DMS 273 (cell line): ENCODE results near the gene AP5Z1.

Experiments used
- DNase-seq: peaks from one replicate; lab custom pipeline; 2025; ENCODE audit not compliant: unreplicated experiment; lab: John Stamatoyannopoulos, UW

AP5Z1 gene

DNA sequence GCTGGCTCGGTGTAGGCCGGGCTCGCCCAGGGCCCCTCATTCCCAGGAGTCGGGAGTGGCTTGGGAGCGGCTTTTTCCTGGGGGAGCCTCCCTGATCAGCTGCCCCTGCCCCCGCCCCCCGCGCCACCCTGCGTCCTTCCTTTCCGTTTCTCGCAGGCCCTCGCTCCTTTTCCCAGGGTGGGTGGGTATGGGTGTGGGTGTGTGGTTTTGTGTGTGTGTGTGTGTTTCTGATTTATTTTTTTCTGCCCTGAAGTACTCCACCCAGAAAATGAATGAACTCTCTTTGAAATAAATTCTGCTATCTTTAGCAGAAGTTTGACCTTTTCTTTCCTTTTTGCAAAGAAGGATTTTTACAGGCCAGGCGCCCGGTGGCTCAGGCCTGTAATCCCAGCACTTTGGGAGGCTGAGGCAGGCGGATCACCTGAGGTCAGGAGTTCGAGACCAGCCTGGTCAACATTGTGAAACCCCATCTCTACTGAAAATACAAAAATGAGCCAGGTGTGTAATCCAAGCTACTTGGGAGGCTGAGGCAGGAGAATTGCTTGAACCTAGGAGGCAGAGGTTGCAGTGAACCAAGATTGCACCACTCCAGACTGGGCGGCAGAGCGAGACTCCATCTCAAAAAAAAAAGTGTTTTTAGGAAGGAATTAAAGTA is 30.0 kb upstream of the AP5Z1 start:
- DNase-seq: no peak

DNA sequence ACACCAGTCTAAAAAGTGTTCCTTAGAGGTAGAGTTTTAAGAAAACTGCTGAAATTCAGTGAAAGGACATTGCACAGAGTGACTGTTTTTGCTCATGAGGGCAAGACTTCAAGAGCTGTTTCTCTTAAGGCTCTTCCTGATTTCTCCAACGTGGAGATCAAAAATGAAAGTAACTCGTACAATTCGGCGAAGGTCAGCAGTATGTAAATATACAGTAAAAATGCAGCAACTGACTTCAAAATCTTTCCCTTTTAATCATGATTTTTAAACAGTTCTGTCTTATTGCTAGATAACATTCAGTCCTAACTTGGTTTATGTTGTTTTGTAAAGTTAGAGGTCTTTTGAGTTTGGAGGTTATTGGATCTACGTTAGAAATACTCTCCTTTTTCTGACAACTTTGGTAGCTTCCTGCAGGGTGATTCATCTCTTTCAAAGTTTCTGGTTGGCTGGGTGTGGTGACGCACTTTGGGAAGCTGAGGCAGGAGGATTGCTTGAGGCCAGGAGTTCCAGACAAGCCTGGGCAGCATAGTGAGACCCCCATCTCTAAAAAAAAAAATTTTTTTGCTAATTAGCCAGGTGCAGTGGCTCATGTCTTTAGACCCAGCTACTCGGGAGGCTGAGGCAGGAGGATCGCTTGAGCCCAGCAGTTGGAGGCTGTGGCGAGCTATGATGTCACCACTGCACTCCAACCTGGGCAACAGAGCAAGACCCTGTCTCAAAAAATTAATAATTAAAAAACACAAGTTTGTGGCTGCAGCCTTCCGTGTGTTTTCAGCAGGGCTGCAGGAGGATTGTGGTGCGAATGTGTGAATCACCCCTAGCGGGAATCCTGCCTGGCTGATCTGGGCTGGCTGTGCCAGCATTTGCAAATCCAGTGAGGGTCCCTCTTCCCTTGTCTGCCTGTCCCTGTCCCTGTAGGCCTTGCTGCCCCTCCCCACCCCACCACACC is 29.2 kb upstream of the AP5Z1 start:
- DNase-seq: no peak

DNA sequence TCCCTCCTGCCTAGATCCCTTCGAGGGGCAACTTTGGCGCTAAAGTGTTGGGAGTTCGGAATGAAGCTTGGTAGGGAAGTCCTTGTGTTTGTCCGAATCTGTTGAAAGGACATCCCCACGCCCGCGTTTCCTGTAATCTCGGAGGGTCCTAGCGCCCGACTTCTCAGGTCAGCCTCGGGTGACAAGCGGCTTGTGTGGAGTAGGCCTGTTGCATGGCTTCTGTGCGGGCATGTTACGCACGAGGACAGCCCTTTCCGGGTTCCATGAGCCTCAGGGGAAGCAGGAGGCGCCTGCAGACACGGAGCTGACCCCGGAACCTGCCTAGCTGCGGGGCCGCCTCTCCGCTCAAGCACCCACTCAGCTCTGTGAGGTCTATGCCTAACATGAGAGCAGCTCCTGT is 28.4 kb upstream of the AP5Z1 start:
- no peak for DNase-seq

DNA sequence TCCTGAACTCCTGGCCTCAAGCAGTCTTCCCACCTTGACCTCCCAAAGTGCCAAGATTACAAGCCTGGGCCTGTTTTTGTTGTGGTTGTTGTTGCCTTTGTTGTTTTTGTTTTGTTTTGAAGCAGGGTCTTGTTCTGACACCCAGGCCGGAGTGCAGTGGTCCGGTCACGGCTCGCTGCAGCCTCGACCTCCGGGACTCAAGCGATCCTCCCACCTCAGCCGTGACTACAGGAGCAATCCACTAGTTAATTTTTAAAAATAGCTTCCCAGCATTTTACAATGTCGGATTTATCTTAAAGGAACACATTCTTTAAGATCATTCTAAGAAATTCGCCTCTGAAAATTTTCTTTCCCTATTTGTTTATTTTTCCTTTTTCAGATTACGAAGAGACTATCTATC is 27.7 kb upstream of the AP5Z1 start:
- no peak for DNase-seq

DNA sequence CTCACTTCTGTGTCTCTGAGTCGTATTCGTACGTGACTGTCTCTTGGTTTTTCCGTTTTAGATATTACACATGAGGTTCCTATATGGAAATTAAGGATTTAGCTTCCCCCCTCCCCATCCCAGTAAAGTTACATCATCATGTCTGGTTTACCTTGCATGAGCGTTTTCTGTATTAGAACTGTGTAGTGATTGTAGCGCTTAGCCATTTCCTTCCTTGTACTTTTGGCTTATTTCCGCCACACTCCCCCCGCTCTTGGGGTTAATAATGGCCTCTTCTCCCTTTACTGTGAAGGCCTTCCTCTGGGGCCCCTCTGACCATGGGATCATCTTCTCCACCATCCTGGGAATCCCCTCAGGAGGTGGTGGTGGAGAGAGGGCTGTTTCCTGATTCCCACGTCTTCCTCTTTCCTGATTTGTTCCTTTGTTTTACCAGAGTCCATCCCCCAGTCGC is 27.2 kb upstream of the AP5Z1 start:
- DNase-seq: no peak

DNA sequence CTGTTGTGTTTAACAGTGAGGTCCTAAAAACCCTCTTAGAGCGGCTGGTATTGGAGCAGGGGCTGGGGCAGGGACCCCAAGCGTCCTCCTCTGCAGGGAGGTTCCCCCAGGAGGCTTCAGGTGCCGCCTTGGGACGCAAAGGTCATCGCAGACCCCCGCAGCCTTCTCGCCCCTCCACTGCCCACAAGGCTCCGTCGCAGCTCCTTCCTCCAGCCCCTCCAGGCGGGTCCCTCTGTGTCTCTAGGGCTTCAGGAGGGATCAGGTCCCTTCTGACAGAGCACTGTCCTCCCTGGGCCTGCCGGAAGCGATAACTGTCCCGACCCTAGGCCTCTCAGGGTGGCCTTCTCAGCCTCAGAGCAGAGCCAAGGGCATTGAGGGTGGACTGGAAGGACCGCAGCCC is 26.1 kb upstream of the AP5Z1 start:
- no peak for DNase-seq

DNA sequence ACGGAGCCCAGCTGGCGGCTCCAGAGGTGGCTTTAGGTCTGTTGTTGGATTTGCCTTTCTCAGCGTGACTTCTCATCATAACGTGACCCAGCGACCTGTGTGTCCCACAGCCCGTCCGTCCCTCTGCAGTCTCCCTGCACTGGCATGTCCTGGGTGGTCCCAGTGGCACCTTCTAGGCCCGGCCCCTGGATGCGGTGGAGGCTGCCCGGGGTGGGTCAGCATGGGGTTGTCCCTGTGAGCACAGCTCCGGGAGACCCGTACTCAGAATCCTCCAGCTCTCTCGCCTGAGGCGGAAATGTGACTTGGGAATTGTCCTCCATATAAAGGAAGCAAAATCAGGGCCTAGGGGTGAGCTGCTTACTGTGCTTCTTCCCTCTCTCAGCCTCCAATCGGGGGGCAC is 25.6 kb upstream of the AP5Z1 start:
- no peak for DNase-seq

DNA sequence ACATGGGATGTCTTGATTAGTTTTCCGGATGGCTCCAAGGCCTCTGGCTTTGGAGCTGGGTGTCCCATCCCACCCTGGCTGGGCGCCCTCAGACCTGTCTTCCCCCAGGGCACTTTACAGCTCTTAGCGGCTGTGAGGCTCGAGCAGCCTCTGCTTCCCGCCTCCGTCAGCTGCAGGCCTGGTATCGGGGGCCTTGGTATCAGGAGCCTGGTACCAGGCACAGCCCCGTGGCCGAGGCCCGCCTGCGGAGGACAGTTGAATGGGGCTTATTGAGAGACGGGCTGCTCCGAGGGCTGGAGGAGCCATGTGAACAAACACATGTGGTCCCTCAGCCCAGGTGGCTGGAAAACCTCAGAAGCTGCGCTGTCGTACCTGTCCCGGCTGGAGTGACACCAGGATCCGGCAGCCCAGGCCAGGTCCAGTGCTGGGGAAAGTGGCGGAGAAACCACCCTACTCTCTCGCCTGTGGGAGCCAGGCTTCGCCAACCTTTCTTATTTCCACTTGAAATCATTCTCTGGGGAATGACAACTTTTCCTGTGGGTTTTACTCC is 23.9 kb upstream of the AP5Z1 start:
- DNase-seq: no peak

DNA sequence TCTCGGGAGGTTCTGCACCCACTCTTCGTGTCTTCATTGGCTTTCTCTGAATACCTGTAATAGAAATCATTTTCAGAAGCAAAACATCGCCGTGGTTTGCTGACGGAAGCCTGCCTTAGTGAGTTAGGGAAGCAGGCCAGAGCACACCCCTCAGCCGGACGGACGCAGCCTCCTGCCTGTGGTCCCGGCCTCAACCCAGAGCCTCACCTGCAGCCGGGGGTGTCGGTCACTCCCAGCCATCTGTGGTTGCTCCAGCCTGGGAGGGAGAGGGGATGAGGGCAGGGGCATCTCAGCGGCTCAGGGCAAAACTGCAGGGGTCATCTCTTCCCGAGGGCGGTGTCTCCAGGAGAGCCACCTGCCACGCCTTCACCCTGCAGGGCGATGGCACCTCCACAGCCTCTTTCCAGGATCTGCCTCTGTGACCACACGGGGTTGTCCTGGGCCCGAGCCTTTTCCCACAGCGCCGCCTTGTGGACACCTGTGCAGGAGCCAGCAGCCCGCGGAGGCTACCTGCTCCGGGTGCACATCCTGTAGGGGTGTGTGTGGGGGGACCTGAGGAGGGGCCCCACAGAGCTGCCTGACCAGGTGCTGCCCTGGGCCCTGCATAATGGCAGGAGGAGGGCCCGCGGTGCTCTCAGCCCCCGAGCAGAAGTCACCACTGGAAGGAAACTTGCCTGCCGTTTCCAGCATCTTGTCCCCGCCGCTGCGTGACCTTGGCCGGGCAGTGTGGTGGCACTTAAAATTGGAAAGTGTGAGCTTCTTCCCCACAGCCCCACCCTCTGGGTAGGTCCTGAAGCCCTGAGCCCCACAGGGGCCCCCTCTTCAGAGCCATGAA is 21.6 kb upstream of the AP5Z1 start:
- DNase-seq: peak; percentile 80

DNA sequence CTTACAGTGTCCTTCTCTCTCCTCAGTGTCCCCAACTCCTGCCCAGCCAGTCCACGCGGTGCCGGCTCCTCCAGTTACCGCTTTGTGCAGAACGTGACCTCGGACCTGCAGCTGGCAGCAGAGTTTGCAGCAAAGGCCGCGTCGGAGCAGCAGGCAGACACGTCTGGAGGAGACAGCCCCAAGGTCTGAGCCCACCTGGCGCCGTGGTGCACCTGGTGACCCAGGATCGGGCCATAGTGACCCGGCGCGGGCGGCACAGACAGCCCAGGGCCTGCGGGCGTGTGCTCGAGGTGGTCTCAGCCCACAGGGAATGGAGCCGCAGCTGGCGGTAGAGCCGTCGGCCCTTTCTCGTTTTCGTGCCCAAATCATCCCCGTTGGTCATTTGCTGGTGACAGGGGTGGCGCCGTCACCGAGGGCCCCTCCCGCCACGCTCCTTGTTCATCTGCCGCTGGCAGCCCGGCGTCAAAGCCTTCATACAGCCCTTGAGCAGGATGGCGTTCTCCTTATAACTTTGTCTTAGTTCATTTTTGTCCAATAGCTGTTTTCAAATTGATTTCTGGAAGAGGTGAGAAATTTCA is 20.9 kb upstream of the AP5Z1 start:
- no peak for DNase-seq

DNA sequence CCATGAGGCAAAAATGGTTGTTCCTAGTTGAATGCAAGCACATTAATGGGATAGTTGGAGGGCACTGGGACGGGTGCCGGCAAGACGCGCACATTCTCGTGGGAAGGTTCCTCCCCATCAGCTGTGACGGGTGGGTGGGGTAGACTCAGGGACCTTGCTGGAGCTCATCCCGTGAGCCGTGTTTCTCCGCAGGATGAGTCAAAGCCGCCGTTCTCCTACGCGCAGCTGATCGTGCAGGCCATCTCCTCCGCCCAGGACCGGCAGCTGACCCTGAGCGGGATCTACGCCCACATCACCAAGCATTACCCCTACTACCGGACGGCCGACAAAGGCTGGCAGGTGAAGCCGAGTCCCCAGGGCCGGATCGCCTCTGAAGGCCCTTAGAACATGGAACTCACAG is 20.4 kb upstream of the AP5Z1 start:
- DNase-seq: no peak

DNA sequence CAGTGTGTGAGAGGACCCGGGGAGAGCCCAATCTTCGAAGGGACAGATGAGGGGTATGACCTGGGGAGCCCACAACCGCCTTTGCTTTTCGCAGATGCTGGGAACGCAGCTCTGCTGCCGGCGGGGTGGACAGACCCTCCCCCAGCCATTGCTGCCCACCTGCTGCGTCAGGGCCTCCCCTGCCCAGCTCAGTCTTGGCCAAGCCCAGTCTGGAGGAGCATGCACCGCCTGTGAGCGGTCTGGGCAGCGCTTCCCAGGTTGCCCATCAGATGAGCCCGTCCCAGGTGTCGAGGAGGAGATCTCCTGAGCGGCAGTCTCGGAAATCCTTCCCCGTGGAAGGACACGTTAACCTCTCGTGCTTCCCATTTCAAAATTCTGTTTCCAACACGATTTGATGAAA is 17.3 kb upstream of the AP5Z1 start:
- no peak for DNase-seq

DNA sequence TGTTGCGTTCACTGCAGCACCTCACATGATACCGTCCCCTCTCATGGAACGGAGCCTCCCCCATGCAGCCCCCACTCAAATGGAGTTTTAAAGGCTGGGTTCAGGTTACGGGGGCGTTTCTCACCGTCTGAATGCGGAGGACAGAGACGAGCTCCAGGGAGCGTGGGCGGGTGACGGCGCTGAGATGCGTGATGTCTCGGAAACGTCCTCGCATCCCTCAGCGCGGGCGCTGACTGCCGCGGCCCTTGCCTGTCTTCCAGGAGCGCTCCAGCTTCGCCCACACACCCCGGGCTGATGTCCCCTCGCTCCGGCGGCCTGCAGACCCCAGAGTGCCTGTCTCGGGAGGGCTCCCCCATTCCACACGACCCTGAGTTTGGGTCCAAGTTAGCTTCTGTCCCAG is 16.6 kb upstream of the AP5Z1 start:
- no peak for DNase-seq

DNA sequence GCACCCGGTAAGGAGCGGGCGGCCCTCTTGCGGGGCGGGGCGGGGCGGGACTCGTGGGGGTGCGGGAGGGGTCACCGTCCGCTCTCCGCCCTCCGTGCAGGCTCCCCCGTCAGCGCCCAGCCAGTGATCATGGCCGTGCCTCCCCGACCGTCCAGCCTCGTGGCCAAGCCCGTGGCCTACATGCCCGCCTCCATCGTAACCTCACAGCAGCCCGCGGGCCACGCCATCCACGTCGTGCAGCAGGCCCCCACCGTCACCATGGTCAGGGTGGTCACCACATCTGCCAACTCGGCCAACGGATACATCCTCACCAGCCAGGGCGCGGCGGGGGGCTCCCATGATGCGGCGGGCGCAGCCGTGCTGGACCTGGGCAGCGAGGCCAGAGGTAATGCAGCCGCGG is 16.2 kb upstream of the AP5Z1 start:
- no peak for DNase-seq

DNA sequence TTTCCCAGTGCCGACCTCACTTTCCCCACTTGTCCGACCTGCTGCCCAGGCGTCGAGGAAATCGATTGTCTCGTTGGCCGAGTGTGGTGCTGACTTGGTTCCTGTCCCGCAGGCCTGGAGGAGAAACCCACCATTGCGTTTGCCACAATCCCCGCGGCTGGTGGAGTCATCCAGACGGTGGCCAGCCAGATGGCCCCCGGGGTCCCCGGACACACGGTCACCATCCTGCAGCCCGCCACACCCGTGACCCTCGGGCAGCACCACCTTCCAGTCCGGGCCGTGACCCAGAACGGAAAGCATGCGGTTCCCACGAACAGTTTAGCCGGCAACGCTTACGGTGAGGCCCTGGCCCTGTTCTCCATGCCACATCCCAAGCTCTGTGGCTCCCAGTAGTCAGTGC is 14.5 kb upstream of the AP5Z1 start:
- no peak for DNase-seq

DNA sequence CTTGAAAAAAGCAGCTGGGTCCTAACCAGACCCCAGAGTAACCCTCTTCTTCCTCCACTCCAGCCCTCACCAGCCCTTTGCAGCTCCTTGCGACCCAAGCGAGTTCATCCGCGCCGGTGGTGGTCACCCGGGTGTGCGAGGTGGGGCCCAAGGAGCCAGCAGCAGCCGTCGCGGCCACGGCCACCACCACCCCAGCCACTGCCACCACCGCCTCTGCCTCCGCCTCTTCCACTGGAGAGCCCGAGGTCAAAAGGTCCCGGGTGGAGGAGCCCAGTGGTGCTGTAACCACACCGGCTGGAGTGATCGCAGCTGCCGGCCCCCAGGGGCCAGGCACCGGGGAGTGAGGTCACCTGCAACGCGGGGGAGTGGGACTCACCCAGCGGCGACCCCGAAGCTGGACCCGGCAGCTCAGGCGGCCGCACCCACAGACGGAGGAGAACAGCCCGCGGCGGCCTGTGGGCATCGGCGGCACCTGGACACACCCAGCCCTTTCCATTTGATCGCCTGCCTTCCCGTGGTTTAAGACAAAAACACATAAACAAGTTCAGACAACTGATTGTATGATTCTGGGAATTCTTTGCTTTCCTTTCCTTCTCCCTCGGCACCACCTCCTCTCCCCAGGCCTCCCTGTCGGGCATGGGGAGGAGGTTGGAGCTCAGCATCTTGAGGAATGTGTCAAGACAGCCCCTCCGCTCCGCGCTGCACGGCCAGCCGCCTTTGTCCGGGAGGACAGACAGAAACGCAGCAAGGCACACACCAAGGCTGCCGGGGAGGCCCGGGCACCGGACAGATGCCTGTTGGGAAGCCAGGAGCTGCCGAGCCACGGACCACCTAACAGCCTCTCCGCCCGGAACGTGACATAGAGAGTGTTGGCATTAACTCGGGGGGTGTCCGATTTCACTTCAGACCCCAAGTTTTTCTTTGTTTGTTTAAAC is 13.0 kb upstream of the AP5Z1 start:
- DNase-seq: no peak

DNA sequence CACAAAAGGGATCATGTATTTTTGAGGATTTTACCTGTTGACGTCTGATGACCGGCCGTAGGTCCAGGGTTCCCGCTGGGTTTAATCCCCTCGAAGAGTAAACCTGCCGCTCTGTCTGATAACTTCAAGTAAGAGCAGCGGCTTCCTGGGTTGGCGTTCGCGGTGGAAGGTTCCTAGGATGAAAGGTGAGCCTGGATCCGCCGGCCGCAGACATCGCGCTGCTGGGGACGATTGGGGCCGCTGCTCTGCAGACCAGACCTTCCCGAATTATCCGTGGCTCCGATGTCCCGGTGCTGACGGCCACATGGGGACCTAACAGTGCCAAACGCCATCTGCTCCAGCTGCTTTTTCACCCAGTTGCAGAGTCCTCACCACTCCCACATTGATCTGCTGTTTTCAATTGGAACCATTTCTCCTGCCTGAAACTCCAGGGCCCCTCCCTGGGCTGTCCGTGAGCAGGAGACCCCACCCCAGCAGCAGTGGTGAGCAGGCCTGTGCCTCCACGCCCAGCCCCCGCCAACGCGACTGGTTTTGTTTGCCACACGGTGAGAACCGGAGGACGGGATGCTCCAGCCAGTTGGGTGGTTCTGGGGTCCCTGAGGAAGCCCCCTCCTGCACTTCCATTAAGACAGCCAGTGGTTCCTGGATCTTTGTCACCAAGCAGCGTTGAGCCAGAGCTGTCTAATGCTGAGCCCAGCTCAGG is 12.2 kb upstream of the AP5Z1 start:
- DNase-seq: no peak

DNA sequence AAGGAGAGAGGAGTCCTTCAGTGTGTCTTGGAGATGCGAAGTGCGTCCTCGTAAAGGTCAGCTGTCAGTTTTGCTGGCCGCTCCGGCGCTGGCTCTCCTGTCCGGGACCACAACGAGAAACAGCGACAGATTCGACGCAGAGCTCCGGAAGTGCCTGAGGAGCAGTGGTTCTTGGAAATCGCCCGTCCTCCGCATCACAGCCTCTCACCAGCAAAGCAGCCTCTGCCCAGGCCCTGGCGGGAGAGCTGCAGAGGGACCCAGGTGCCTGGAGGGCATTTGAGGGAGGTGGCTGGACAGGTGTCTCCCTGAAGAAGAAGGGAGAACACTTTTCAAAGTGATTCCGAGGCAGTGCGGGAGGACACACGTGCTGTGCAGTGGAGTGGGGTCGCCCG is 11.6 kb upstream of the AP5Z1 start:
- DNase-seq: no peak

DNA sequence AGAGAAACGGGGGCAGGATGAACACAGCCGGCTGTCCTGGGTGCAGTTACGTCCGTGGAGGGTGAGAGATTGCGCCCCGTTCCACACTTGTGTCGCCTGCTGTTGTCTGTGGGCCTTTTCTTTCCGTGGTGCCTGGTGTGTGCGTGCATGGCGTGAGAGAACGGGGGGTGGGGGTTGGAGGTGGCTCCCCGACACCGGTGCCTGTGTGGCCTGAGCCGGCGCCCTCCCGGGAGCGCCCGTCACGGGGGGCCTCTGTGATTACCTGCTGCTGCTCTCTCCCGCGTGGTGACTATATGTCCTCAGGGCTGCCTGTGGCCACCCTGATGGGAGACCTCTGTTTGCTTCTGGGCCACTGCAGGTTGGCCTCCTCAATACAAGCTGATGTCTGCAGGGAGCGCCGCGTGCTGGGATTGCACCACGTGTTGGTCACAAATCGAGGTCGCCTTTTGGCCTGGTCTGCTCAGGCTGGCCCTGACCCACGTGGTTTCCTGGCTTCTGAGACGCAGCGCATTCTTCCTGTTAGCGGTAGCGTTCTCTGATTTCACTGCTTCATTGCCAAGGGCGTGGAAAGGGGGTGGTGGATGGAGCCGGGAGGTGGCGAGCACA is 10.9 kb upstream of the AP5Z1 start:
- DNase-seq: no peak
